Body of pancreas (tissue), 4 donors: ENCODE measurements around the gene IDI1.

ENCODE experiments used
- CTCF ChIP-seq, 7 experiments: fragments of 450-650 bp in 4 of 7; fragments of 200-600 bp in 3 of 7; sonication (generic) in 3 of 7; IDR thresholded peaks; one replicate each; pipeline ENCODE4 v1.5.1; 2016 to 2019; ENCODE audit warnings: antibody characterized with exemption in 7 of 7
- POLR2A ChIP-seq, 3 donors: fragments of 450-650 bp; IDR thresholded peaks; one replicate each; pipeline ENCODE4 v1.6.1; 2016; ENCODE audit warnings: antibody characterized with exemption in 3 of 3, mild to moderate bottlenecking in 2 of 3

GRCh38 chr10:1050145-1050544, 1.2 kb upstream of the IDI1 start:
- no peak for TF ChIP-seq CTCF (IDR thresholded peaks at IDR 0.05)
- TF ChIP-seq POLR2A (IDR thresholded peaks at IDR 0.05), result no peak
